ENCODE data around the gene DLST. TPM values are rescaled to one million over a fixed set of nuclear protein-coding genes. Genes with fewer than 3 reads are reported as not detected.

DLST gene
- total and polyA plus RNA-seq, 2 of the 4 experiments (the other 2 are of a cell fraction): 58.6 to 119 TPM

DNA sequence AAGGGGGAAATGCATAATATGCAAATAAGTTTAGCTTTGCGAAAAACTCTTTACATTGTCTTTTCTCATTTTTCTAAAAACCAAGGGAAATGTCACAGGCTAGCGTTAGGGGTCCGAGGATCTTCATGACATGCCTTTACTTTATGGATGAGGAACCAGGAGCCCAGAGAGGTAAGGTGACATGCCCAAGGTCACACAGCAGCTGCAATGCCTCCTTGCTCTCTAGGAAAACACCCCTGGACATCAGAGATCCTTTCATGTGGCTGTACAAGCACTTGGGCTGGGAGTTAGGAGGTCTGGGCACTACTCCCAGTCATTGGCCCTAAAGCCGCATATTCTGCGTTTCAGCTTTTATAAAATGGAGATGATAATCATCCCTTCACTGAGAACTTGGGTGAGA lies 6.5 kb upstream of the DLST start:
- no peaks in the 10 kb centered on the region for H4K20me1 ChIP-seq (ENCODE audit: insufficient read depth, low read length)
- H3K4ac ChIP-seq (ENCODE audit: low read depth, low read length): no peak overlapping the region
- no peak overlapping the region for H3K14ac ChIP-seq (replicated peaks; ENCODE audit: low read depth, low read length)
- DNase-seq (no peak), ATAC-seq (ENCODE audit: low read depth) (no peak)
- no peaks in the 10 kb centered on the region for H3K9me3 ChIP-seq (ENCODE audit: control insufficient read depth, insufficient read depth, low read length)
- no peak overlapping the region for H2BK20ac ChIP-seq (ENCODE audit: low read depth, low read length)
- dilution Hi-C loops (cut with HindIII; ENCODE audit: low sequenced_read_pairs, unreplicated experiment) (no loop called here), intact Hi-C loops (cut with micrococcal nuclease) (no loop called here), in situ Hi-C loops (cut with MboI; ENCODE audit: low sequenced_read_pairs) (no loop called here)
- H3K36me3 ChIP-seq (ENCODE audit: control insufficient read depth, insufficient read depth, low read length): no peaks in the 10 kb centered on the region
- no peak overlapping the region for H4K91ac ChIP-seq (ENCODE audit: insufficient read depth, low read depth, low read length)
- POLR2A ChIA-PET (ENCODE audit: unreplicated experiment): no interaction called here
- H2AK5ac ChIP-seq (ENCODE audit: low read depth, low read length): no peak overlapping the region
- no peaks in the 10 kb centered on the region for H3K79me1 ChIP-seq (ENCODE audit: low read depth in 1 of 2, low read length in 2 of 2)
- H3K9ac ChIP-seq (ENCODE audit: low read depth, low read length): no peak overlapping the region
- H2BK5ac ChIP-seq (ENCODE audit: low read depth, low read length, poor library complexity, severe bottlenecking): no peak overlapping the region
- no peak overlapping the region for H2AK9ac ChIP-seq (replicated peaks; ENCODE audit: low read depth, low read length, poor library complexity)
- H2BK15ac ChIP-seq (ENCODE audit: low read depth, low read length): no peak overlapping the region
- H4K5ac ChIP-seq (ENCODE audit: low read depth, low read length): no peak overlapping the region
- H3K23ac ChIP-seq (ENCODE audit: low read depth, low read length): no peak overlapping the region
- H2AFZ ChIP-seq (replicated peaks; ENCODE audit: low read length, poor library complexity): no peak overlapping the region
- no peak overlapping the region for H3K4me3 ChIP-seq (ENCODE audit: insufficient read depth, low read depth, low read length)
- no peak for TF ChIP-seq MAZ (IDR thresholded peaks at IDR 0.05; ENCODE audit: borderline replicate concordance, low read depth, low read length)
- TF ChIP-seq RCOR1 (IDR thresholded peaks at IDR 0.05; ENCODE audit: insufficient replicate concordance, low read length): no peak
- TF ChIP-seq, protein P1, sequence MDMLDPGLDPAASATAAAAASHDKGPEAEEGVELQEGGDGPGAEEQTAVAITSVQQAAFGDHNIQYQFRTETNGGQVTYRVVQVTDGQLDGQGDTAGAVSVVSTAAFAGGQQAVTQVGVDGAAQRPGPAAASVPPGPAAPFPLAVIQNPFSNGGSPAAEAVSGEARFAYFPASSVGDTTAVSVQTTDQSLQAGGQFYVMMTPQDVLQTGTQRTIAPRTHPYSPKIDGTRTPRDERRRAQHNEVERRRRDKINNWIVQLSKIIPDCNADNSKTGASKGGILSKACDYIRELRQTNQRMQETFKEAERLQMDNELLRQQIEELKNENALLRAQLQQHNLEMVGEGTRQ (IDR thresholded peaks at IDR 0.05; ENCODE audit: low read depth, low read length): no peak
- TF ChIP-seq RFX5 (IDR thresholded peaks at IDR 0.05; ENCODE audit: low read depth, low read length): no peak
- no peak for TF ChIP-seq RAD21 (IDR thresholded peaks at IDR 0.05; ENCODE audit: low read length)
- no peak overlapping the region for H2BK120ac ChIP-seq (ENCODE audit: low read depth, low read length)
- peaks cover 2% of the 10 kb centered on the region; the same call in 1 of the 2 replicates for H3K27me3 ChIP-seq (ENCODE audit: control insufficient read depth, insufficient read depth, low read length)
- H4K8ac ChIP-seq (ENCODE audit: low read depth in 2 of 2, low read length in 2 of 2): no peak overlapping the region
- BruUV-seq (replicated peaks): no TSS peak
- CTCF ChIA-PET: no interaction called here
- peaks cover 2% of the 10 kb centered on the region; the same call in 1 of the 2 replicates for H3K4me1 ChIP-seq (ENCODE audit: control insufficient read depth, insufficient read depth, low read length)
- H3K4me2 ChIP-seq (ENCODE audit: low read depth, low read length): no peak overlapping the region
- WGBS, 2 experiments (ENCODE audit: extremely low coverage in 2 of 2, insufficient read length in 1 of 2): no CpG with 5 or more reads among the region's 5 CpGs
- no peaks in the 10 kb centered on the region for H3K9me1 ChIP-seq (ENCODE audit: insufficient read depth, low read length)
- no peak overlapping the region for H3K56ac ChIP-seq (ENCODE audit: extremely low read depth, insufficient read depth, low read length)
- no peak overlapping the region for H3K18ac ChIP-seq (ENCODE audit: low read depth, low read length)
- H3K27ac ChIP-seq (ENCODE audit: insufficient read depth, low read length): no peak overlapping the region

Measured in IMR-90 (cell line).